ENCODE measurements around the gene GIMAP2.

DNA sequence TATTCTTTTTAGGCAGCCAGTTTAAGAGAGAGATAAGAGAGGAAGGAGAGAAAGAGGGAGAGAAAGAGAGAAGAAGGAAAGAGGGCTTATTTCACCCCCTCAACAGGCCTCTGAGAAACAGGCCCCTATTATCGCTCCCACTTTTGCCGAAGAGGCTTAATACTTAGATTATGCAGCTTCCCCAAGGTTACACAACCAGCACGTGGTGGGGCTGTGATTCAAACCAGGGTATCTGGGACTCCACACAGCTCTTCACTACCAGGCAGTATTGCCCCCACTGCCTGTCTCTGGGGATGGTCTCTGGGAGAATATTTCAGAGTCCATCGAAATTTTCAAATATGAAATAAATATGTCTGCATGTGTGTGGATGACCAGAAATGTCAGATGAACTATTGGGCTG, 33.9 kb downstream of the GIMAP2 start:
- no peak for TF ChIP-seq POLR2A (IDR thresholded peaks at IDR 0.05)
- TF ChIP-seq, protein P1, sequence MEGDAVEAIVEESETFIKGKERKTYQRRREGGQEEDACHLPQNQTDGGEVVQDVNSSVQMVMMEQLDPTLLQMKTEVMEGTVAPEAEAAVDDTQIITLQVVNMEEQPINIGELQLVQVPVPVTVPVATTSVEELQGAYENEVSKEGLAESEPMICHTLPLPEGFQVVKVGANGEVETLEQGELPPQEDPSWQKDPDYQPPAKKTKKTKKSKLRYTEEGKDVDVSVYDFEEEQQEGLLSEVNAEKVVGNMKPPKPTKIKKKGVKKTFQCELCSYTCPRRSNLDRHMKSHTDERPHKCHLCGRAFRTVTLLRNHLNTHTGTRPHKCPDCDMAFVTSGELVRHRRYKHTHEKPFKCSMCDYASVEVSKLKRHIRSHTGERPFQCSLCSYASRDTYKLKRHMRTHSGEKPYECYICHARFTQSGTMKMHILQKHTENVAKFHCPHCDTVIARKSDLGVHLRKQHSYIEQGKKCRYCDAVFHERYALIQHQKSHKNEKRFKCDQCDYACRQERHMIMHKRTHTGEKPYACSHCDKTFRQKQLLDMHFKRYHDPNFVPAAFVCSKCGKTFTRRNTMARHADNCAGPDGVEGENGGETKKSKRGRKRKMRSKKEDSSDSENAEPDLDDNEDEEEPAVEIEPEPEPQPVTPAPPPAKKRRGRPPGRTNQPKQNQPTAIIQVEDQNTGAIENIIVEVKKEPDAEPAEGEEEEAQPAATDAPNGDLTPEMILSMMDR (IDR thresholded peaks at IDR 0.05): no peak
